SU-DHL-6 (cell line): ENCODE data around the gene AHCY.

Source experiments
- EZH2phosphoT487 ChIP-seq: fragments of 200-600 bp; sonication (generic), shearing (Covaris generic); conservative IDR thresholded peaks from 2 replicates; pipeline ENCODE4 v1.6.1; 2018; ENCODE audit warnings: mild to moderate bottlenecking, antibody characterized with exemption, low read length, moderate library complexity, mixed read lengths
- TF ChIP-seq, protein P1 (sequence below): fragments of 200-600 bp; sonication (generic); IDR thresholded peaks from one replicate; pipeline ENCODE4 v1.5.1; 2017; ENCODE audit warnings: antibody characterized with exemption, mild to moderate bottlenecking, low read length, moderate library complexity; ENCODE audit not compliant: insufficient read depth, poor library complexity, severe bottlenecking

DNA sequence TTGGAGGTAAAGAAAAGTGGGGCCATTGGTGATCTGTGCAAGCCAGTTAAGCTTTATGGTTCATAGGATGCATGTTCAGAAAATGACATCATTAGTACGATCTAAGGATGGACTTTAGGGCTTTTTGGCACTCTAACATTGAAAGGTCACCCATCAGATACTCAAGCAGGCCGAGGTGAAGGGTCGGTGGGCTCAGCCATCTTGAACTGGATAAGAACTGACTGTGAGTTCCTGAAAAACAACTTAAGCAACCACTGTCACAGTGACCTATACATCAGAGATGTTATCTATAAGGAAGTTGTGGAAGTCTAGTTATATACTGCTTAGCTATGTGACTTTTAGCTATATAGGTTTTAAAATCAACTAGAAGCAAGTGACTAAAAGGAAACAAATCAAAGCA is 46.9 kb upstream of the AHCY start:
- TF ChIP-seq, protein P1, sequence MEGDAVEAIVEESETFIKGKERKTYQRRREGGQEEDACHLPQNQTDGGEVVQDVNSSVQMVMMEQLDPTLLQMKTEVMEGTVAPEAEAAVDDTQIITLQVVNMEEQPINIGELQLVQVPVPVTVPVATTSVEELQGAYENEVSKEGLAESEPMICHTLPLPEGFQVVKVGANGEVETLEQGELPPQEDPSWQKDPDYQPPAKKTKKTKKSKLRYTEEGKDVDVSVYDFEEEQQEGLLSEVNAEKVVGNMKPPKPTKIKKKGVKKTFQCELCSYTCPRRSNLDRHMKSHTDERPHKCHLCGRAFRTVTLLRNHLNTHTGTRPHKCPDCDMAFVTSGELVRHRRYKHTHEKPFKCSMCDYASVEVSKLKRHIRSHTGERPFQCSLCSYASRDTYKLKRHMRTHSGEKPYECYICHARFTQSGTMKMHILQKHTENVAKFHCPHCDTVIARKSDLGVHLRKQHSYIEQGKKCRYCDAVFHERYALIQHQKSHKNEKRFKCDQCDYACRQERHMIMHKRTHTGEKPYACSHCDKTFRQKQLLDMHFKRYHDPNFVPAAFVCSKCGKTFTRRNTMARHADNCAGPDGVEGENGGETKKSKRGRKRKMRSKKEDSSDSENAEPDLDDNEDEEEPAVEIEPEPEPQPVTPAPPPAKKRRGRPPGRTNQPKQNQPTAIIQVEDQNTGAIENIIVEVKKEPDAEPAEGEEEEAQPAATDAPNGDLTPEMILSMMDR = no peak
- no peak for TF ChIP-seq EZH2phosphoT487
